GM19324 (cell line): ENCODE results near the gene ONECUT3.

Experiments used
- ATAC-seq: cut with Tn5 transposase; IDR thresholded peaks from one replicate; pipeline ENCODE4 v1.9.1; 2021; ENCODE audit warnings: mild to moderate bottlenecking, moderate library complexity; ENCODE audit not compliant: unreplicated experiment, low FRiP score

The ONECUT3 gene

DNA sequence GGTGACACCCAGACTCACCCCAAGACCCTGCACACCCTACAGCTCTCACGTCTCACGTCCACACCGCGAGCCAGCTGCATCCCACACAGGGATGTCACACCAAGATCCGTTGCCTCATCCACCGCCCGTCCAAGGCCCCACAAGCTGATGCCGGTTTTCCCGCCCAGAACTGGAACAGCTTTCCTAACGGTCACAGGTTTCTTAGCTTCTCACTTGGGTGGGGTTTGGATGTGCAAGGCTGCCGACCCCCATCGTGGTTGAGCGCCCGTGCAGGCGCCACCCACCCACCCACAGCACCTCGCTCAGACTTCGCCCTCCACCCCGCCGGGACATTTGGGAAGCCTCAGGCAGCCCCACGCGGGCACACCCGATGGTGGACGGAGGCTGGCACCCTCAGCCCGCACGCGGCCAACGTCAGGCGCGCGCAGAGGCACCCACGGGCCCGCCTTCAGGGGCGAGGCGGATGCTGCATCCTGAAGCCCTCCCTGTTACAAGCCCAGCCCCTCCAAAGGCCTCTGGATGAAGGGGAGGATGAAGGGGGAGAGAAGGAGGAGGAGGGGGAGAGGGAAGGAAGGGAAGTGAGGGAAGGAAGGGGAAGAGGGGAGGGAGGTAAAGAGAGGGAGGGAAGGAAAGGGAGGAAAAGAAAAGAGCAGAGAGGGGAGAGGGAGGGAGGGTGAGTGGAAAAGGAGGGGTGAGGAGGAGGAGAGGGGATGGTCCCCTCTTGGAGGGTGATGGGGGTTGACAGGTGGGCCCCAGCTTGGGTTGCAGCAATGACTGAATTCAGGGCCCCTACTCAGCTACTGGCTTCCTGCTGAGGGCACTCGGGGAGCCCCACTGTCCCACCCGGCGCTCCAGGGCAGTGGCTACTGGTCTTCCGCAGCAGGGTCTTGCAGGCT is 12.8 kb downstream of the ONECUT3 start:
- ATAC-seq = no peak

DNA sequence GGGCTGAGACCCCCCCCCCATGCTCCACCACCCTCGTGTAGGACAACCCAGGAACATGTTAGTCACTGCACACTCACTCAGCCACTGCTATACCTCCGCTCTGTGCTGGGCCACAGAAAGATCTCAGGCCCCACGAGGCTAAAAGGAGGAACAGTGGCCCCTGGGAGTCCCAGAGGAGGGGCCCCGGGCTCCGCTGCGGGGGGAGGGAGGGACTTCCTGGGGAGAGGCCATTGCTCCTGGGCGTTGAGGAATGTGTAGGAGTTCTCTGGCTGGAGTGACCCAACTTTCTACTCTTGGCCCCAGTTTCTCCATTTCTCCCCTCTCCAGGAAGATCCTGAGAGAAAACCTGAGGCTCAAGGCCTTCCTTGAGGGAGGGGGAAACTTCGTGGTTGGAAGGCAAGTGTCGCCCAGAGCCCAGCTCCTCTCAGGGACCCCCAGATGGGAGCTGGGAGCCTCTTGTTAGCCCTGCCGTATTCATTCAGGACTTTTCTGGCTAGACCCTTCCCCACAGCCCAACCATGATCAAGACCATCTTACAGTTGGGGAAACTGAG is 13.6 kb downstream of the ONECUT3 start:
- no peak for ATAC-seq

DNA sequence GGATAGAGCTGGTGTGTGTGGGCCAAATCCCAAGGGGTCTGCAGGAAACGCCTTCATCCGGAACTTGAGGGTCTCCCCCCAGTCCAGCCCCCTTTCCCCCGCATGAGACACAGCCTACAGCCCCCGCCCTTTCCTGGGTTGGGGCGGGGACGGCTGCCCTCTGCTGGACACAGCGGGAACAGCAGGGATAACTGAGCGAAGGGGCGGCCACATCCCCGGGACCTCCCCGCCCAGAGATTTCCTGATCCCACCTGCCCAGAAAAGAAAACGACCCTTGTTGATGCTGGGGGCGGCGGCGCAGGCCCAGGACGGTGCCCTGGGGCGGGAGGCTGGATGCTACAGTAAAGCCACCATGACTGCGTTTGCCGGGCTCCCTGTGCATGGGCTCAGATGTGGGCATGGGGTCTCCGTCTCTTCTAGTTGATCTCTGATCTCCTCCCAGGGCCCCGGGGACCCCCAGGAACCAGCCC is 14.2 kb downstream of the ONECUT3 start:
- ATAC-seq = no peak

DNA sequence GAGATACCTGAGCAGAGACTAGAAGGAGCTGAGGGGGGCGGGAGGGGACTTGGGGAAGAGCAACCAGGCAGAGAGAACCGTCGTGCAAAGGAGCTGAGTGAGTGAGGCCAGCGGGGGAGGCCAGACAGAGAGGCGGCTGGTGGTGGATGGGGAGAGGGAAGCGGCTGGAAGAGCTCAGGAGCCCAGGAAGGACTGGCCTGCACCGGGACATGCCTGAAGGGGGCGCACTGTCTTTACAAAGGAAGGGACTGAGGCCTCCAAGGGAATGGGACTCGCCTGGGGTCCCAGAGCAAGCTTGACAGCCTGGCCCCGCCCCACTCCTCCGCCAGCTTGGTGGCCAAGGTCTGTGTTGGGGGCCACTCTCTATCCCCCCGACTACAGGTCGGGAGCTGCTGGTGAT is 14.9 kb downstream of the ONECUT3 start:
- ATAC-seq = no peak

DNA sequence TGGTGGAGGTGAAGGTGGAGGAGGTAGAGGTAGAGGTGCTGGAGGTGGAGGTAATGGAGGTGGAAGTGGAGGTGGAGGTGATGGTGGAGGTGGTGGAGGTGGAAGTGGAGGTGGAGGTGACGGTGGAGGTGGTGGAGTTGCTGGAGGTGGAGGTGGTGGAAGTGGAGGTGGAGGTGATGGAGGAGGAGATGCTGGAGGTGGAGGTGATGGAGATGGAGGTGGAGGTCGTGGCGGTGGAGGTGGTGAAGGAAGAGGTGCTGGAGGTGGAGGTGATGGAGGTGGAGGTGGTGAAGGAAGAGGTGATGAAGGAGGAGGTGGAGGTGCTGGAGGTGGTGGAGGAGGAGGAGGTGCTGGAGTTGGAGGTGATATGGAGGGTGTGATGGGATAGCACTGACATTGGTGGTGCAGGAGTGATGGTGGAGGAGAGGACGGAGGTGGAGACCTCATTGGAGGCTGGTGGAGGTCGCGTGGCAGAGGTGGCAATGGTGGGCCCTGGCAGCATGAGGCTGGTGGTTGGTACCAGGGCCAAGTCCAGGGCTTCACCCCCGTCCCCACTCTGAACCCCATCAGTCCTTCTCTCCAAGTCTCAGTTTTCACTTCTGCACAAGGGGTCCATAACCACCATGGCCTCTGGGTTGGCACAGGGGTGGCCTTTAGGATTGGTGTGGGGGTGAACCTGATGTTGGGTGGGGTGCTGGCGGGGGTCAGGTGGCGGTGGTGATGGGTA is 15.8 kb downstream of the ONECUT3 start:
- no peak for ATAC-seq

DNA sequence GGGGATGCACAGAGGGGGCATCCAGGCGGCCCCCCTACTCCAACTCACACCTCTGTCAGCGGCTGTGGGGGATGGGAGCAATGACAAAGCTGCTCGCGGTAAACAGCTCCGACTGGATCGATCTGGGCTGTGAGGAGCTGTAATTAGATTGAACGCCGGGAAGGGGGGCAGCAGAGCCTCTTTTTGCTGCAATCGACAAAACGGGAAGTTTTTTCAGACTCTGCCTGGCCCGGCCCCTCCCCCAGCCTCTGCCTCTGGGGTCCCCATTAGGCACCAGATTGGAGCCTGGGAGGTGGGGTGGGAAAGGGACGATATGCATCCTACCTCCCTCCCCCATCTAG is 16.3 kb downstream of the ONECUT3 start:
- no peak for ATAC-seq

DNA sequence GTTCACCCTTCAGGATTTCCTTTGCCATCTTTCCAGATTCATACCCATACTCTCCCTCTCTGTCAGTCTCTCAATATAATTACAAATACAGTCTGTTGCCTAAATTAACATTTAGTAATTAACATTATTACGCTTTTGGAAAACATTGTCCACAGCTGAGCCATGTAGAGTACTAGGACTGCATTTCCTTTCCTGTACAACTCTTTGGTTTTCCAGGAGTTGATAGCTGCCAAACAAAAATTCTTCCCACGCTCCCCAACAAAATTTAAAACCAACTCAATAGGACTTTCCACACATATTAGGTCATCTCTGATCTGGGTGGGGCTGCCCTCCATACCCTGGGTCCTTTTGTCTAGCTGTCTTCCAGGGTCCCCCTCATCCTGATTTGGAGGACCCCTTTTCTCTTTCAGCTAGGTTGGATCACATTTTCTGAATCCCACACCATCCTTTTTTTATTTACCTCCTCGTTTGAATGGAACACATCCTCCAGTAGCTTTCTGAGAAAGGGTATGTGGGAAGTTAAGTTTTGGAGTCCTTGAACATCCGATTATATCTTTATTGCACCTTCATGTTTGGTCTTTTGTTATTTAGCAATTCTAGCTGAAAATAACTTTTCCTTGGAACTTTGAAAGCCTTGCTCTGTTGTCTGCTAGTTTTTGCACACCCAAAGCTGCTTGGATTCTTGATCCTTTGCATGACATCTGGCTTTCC is 17.7 kb downstream of the ONECUT3 start:
- no peak for ATAC-seq

DNA sequence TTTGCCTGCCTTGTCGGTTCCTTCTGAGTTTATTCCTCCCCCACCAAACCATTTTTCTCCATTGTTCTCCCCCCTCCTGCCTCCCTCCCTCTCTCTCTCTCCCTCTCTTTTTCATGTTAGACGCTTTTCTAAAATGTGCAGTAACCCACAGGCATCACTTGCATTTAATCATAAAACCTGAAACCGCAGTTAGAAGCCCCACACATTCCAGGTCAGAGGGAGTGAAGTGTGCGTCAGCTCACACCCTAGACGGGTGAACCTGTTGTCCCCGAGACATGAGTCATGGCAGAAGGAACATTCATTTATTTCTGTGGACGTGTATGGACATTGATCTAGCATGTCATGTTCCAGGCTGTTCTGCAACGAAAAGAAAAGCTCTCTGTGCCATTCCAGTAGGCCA is 19.9 kb downstream of the ONECUT3 start:
- no peak for ATAC-seq

DNA sequence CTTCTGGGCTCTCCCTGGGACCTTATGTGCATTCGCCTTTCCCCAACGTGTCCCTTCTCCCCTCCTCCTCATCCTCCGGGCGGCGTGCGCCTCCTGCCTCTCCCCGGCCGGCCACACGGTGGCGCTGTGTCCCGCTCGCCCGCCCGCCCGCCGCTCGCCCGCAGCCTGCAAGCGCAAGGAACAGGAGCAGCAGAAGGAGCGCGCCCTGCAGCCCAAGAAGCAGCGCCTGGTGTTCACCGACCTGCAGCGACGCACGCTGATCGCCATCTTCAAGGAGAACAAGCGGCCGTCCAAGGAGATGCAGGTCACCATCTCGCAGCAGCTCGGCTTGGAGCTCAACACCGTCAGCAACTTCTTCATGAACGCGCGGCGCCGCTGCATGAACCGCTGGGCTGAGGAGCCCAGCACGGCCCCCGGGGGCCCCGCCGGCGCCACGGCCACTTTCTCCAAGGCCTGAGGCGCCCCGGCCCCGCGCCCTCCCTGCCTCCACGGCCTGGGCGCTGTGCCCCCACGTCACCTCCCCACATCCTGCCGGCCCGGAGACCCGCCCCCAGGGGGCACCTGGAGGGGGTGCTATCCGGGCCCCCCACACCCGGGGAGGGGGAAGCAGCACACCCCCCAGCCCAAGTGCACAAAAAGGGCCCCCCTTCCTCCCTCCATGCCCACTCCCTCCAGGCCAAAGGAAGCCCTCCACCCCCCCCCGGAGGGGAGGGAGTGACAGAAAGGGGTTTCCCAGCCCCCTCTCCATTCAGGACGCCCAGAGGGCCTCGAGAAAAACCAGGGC is 21.9 kb downstream of the ONECUT3 start:
- no peak for ATAC-seq

DNA sequence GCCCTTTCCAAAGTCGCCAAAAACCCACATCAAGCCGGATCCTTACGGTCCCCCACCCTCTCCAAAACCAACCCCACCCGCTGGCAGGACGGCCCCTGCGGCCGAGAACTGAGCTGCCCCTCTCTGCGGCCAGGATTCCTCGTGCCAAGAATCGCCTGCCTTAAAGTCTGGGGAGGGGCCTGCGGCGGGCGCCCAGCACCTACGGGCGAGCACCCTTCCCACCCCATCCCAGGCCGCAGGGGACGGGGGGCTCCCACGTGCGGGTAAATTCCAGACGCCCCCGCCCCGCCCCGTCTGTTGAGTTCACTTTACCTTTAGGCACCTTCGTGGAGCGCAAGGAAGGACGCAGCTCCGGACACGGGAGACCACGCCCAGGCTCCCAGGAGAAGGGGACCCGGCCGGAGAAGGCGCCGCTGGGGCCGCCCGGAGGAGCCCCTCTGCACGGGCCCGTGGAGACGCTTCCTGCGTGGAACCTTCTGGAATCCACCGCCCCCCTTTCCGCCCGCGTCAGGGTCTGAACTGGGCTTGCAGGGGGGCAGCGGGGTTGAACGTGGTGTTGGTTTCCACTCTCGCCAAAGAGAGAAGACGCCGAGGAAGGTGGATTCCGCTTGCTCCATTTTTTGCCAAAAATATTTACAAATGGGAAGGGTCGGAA is 22.8 kb downstream of the ONECUT3 start:
- no peak for ATAC-seq

DNA sequence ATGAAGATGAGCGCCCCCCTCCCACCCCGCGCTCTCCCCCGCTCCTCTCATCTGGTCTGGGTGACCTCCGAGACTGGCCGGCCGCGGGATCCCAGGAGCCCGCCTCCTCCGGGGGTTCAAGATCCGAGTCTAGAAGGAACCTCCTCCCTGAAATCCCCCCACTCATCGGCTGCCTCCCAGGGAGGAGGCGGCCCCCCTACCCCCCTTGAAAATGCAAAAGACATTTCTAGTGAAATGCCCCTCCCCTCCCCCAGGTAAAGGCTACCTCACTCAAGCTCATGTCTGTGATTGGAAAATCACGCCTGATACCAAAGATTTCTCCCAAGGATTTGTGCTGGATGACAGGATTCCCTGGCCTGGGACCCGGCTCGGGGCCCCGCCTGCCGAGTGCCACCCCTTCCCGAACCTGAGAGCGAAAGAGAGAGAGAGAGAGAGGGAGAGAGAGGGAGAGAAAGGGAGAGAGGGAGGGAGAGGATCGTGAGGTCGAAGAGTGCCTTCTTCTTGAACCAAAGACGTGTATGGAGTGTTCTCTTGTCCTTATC is 23.4 kb downstream of the ONECUT3 start:
- no peak for ATAC-seq

DNA sequence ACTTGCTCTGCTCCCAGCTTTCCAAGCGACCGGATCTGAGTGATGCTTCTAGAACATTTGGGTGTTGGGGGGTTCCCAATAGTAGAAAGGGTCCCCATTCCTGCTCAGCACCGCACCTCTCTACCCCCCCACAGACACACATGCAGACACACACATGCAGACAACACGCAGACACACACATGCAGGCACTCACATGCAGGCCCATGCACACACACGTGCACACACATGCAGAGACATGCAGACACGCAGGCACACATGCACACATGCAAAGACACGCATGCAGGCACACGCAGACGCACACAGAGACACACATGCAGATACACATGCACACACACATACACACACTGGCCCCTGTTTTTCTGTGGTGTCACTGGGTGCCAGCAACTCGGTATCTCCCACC is 23.8 kb downstream of the ONECUT3 start:
- ATAC-seq = no peak

DNA sequence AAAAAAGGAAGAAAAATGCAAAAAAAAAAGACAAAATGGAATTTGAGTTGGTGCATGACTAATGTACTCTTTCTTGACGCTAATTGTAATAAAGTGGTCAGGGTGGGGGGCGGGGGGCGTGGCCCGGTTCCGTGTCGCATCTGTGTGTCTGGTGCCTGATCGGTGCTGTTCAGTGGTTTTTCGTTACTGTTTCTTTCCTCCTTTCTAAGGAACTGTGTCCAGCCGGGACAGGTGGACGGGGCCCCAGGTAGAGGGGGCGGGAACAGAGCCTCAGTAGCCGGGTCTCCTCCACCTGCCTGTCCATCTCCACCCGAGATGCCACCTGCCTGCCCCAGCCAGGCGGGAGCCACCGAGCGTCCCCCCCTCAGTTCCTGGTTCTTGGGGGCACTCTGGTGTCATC is 26.3 kb downstream of the ONECUT3 start:
- no peak for ATAC-seq

DNA sequence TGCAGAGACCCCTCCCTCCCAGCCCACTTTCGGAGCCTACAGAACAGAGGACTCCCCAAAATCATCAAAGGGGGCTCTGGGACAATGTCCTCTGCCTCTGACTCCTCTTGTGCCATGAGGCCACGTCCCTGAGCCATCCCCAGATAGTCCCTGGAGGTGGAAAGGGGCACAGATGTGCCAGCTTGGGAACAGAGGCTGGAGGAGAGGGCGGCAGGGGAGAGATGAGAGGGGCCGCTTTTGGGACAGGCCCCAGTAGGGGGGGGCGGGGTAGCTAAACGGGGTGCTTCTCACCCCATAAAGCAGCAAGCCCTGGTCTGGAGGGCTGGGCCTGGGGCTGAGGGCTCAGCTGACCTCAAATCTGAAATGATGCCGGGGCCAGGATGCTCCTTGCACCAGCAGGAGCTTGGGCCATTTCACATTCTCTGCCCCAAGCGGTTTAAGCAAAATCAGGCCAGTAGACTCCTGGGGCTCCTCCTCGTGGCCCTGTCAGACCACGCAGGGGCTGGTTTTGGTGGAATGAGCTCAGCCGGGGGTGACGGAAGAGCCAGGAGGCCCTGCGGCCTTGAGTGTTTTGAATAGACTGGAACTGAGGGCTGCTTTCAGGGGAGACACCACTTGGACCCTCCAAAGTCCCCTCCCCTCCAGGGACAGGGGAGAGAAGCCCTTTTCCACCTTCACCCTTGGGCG is 27.1 kb downstream of the ONECUT3 start:
- ATAC-seq = no peak

DNA sequence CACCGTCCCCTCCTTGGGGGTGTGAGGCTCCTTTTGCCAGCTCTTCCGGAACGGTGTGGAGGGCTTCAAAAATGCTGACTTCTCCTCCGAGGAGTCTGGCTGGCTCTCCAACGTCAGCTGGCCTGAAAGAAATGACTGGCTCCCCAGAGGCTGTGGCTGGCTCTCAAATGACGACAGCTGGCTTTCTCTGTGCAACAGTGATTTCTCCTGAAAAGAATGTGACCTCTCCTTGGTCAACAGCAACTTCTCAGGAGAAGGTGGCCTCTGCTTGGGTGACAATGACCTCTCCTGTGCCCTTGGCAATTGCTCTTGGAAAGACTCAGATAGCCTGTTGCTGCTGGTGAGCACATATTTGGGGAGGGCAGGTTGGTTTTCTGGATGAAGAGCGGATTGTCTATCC is 29.2 kb downstream of the ONECUT3 start:
- ATAC-seq = no peak

DNA sequence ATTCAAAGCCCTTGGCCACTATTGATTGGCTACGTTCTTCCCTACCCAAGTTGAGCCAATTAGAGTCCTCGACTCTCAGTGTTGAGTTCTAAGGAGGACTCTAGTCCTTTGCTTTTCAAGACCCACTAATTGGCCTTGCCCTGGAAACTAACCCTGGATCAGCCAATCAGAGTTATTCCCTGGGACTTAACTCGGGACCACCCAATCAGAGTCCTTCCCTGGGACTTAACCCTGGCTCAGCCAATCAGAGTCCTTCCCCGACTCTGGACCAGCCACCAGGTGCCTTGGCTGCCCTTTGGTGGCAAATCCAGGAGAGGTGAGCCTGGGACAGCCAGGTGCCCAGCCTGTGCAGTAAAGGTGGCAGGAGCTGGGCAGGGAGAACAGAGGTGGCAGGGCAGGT is 30.0 kb downstream of the ONECUT3 start:
- no peak for ATAC-seq

DNA sequence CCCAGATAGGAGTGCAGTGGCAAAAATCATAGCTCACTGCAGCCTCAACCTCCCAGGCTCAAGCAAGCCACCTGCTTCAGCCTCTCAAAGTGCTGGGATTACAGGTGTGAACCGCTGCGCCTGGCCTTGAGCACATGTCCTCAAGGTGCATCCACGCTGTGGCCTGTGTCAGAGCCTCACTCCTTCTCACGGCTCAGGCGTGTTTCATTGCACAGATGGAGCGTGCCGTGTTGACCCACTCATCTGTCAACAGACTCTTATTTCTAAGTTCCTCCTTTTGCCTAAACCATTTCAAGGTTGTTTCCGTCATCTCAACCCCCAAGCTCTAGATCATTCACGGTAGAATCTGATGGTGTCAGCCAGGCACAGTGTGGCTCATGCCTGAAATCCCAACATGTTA is 30.6 kb downstream of the ONECUT3 start:
- ATAC-seq = no peak

DNA sequence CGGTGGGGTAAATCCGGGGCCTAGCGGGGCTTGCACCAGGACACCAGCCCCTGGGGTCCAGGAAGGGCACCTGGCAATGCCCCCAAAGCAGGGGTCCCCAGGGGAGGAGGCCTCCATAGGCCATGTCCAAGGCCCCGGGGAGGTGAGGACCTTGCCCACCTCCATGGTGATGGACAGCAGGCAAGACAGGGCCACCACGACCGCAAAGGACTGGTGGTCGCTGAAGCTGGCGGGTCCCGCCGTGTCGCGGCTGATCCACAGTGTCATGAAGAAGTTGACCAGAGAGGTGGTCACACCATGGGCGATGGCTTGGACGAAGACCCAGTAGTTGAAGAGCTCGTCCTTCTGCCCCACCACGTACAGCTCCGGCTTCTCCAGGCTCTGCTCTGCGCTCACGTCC is 32.0 kb downstream of the ONECUT3 start:
- ATAC-seq = no peak

DNA sequence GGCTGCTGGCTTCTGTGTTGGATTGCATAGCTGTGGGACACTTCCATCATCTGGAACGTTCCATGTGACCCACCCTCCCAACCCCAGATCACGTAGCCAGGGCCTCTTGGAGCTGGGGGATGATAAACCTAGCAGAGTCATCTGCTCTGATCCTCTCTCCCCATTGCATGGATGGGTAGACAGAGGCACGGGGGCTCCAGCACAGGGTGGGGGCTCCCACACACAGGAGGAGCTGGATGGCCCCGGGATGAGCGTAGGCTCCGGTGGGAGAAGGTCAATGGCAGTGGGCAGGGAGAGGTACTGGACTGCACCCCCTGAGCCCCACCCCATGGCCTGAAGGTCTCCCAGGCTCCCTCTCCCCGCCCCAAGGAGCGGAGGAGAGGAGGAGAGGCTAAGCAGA is 33.4 kb downstream of the ONECUT3 start:
- no peak for ATAC-seq
